ENCODE results near the gene UBE2I.

GRCh38 chr16:1276580-1276878 is 32.9 kb upstream of the UBE2I start:
- TF ChIP-seq ZNF219 (CRISPR knock-in tag; IDR thresholded peaks at IDR 0.05; ENCODE audit: borderline replicate concordance), result no peak
- TF ChIP-seq ZNF232 (CRISPR knock-in tag; IDR thresholded peaks at IDR 0.05), result no peak
- TF ChIP-seq ESRRA (CRISPR knock-in tag; IDR thresholded peaks at IDR 0.05; ENCODE audit: borderline replicate concordance), result no peak
- TF ChIP-seq, protein P1, sequence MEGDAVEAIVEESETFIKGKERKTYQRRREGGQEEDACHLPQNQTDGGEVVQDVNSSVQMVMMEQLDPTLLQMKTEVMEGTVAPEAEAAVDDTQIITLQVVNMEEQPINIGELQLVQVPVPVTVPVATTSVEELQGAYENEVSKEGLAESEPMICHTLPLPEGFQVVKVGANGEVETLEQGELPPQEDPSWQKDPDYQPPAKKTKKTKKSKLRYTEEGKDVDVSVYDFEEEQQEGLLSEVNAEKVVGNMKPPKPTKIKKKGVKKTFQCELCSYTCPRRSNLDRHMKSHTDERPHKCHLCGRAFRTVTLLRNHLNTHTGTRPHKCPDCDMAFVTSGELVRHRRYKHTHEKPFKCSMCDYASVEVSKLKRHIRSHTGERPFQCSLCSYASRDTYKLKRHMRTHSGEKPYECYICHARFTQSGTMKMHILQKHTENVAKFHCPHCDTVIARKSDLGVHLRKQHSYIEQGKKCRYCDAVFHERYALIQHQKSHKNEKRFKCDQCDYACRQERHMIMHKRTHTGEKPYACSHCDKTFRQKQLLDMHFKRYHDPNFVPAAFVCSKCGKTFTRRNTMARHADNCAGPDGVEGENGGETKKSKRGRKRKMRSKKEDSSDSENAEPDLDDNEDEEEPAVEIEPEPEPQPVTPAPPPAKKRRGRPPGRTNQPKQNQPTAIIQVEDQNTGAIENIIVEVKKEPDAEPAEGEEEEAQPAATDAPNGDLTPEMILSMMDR (IDR thresholded peaks at IDR 0.05), result no peak
- no peak for TF ChIP-seq ZBTB43 (CRISPR knock-in tag; IDR thresholded peaks at IDR 0.05)
- no peak for TF ChIP-seq TEAD4 (CRISPR knock-in tag; IDR thresholded peaks at IDR 0.05)
- no peak for TF ChIP-seq FOXK1 (CRISPR knock-in tag; IDR thresholded peaks at IDR 0.05)
- TF ChIP-seq SMAD4 (CRISPR knock-in tag; IDR thresholded peaks at IDR 0.05), result no peak
- TF ChIP-seq NR1H2 (CRISPR knock-in tag; IDR thresholded peaks at IDR 0.05), result no peak
- TF ChIP-seq, protein P2, sequence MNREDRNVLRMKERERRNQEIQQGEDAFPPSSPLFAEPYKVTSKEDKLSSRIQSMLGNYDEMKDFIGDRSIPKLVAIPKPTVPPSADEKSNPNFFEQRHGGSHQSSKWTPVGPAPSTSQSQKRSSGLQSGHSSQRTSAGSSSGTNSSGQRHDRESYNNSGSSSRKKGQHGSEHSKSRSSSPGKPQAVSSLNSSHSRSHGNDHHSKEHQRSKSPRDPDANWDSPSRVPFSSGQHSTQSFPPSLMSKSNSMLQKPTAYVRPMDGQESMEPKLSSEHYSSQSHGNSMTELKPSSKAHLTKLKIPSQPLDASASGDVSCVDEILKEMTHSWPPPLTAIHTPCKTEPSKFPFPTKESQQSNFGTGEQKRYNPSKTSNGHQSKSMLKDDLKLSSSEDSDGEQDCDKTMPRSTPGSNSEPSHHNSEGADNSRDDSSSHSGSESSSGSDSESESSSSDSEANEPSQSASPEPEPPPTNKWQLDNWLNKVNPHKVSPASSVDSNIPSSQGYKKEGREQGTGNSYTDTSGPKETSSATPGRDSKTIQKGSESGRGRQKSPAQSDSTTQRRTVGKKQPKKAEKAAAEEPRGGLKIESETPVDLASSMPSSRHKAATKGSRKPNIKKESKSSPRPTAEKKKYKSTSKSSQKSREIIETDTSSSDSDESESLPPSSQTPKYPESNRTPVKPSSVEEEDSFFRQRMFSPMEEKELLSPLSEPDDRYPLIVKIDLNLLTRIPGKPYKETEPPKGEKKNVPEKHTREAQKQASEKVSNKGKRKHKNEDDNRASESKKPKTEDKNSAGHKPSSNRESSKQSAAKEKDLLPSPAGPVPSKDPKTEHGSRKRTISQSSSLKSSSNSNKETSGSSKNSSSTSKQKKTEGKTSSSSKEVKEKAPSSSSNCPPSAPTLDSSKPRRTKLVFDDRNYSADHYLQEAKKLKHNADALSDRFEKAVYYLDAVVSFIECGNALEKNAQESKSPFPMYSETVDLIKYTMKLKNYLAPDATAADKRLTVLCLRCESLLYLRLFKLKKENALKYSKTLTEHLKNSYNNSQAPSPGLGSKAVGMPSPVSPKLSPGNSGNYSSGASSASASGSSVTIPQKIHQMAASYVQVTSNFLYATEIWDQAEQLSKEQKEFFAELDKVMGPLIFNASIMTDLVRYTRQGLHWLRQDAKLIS (CRISPR knock-in tag; IDR thresholded peaks at IDR 0.05; ENCODE audit: borderline replicate concordance), result no peak

All from WTC11 (cell line).